Right cardiac atrium (tissue), 5 donors: ENCODE measurements around the gene ROPN1. TPM values are rescaled to one million over a fixed set of nuclear protein-coding genes. Genes with fewer than 3 reads are reported as not detected.
A peak's percentile ranks its signal among the peaks of the same experiment; 100 is the strongest.
"Not testable (repeated sequence)": the region's sequence is repeated elsewhere in the genome, so short reads cannot be mapped to it uniquely, and the experiment has no call there.

ENCODE experiments used
- ATAC-seq, 2 donors: fragments of 200-7000 bp; cut with Tn5 transposase; one replicate each; pipeline versions ENCODE4 v1.8.0 to v1.9.1; 2020; ENCODE audit warnings: moderate library complexity in 2 of 2, mild to moderate bottlenecking in 1 of 2
- DNase-seq, 3 donors: peaks; one replicate each; pipeline ENCODE4 v3.0.0-alpha.2; 2020
- H3K27ac ChIP-seq: one replicate; pipeline ENCODE4 v1.5.1; 2013; ENCODE audit warnings: mild to moderate bottlenecking, low read length, control low read depth, moderate library complexity
- H3K27me3 ChIP-seq: one replicate; pipeline ENCODE4 v1.6.1; 2013; ENCODE audit not compliant: control insufficient read depth, insufficient read depth
- H3K4me1 ChIP-seq: one replicate; pipeline ENCODE4 v1.6.1; 2013; ENCODE audit warnings: low read length; ENCODE audit not compliant: control insufficient read depth, insufficient read depth
- H3K4me3 ChIP-seq: one replicate; pipeline ENCODE4 v1.5.1; 2013; ENCODE audit warnings: low read length, control low read depth
- H3K9me3 ChIP-seq: one replicate; pipeline ENCODE4 v1.6.1; 2013; ENCODE audit warnings: low read length; ENCODE audit not compliant: control insufficient read depth
- WGBS: extraction: QIAGEN DNeasy Blood & Tissue Kit; methylation state at CpG from one replicate; pipeline ENCODE4 v1.1.7; 2013; 5-methylcytosine and 5-hydroxymethylcytosine counted together
- intact Hi-C, 4 donors: fragments of 100-400 bp; cut with DNase I; formaldehyde crosslinking; loops; one replicate each; pipeline versions ENCODE4 v1.11.0 to v1.14.0; 2022 to 2023
- polyA plus RNA-seq: library from polyadenylated mRNA; stranded (reverse); fragments of 200-250 nt; gene quantifications from one replicate; pipeline ENCODE4 v1.2.3, GENCODE V29; 2013
- total RNA-seq, 4 donors: library from RNA; stranded (reverse); fragmentation: NEBNext Ultra II Directional; extraction: Animal tissue kit (Norgen Biotek cat#: 25700); gene quantifications; one replicate each; pipeline ENCODE4 v1.2.1, GENCODE V29; 2021
- donor health status: healthy with polysubstance abuse.
- donor health status: DM: no; HTN: yes; CAD: no.
- donor health status: DM: no; HTN: no; CAD: no.
- donor health status: DM: no; HTN: yes; CAD: no; lungs with severe emphysema.
- donor health status: DM: yes; HTN: yes; CAD: no.

Gene ROPN1
- total and polyA plus RNA-seq, 5 donors, result 0.36 to 2.0 (median 0.86) TPM

GRCh38 chr3:123997543-123997942 is 5.6 kb upstream of the ROPN1 start:
- H3K9me3 ChIP-seq, result no peaks in the 10 kb centered on the region
- no peak overlapping the region for H3K27ac ChIP-seq
- DNase-seq, result no peak
- no peak overlapping the region for H3K4me3 ChIP-seq
- whole genome bisulfite sequencing, result 87% methylated on average over 2 of the region's 2 CpGs
- no peaks in the 10 kb centered on the region for H3K4me1 ChIP-seq
- intact Hi-C loops, result no loop called here
- ATAC-seq, result no peak
- H3K27me3 ChIP-seq, result no peaks in the 10 kb centered on the region

DNA sequence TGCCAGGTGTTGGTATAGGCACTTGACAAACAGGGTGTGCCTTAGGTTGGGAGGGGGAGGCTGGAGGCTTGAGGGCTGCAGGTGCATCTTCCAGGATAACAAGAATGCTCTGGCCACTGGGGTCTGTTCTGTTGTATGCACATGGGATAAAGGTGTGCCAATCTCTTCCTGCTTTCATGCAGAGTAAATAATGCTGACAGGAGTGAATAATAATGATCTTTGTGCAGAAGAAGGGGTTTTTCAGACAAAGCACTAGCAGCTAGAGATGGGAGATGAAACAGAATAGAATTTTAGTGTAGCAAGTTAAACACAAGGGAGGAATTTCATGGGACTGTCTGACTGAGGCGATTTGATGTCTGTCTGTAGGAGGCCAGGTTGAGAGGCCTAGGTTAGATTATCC is 1.9 kb upstream of the ROPN1 start:
- ATAC-seq, result no peak
- Histone ChIP-seq H3K27ac (no peak overlapping the region), H3K4me3 (no peak overlapping the region), H3K27me3 (no peaks in the 10 kb centered on the region), H3K9me3 (no peaks in the 10 kb centered on the region), H3K4me1 (no peaks in the 10 kb centered on the region)
- DNase-seq, result no peak
- intact Hi-C loops, result no loop called here
- WGBS, result 70% methylated on average over 1 of the region's 1 CpG

- intact Hi-C loops, result no loop called here
- no peak for DNase-seq
- Histone ChIP-seq H3K27me3 (no peaks in the 10 kb centered on the region), H3K4me3 (no peak overlapping the region), H3K4me1 (no peaks in the 10 kb centered on the region), H3K9me3 (no peaks in the 10 kb centered on the region), H3K27ac (no peak overlapping the region)
- 78% methylated on average over 3 of the region's 3 CpGs for WGBS
- peak in 1 of 2 donors; percentile 34 for ATAC-seq
These were observed 5.5 kb downstream of the ROPN1 start for GRCh38 chr3:123986427-123986826.

GRCh38 chr3:123984957-123985356 is 7.0 kb downstream of the ROPN1 start:
- intact Hi-C loops, result no loop called here
- DNase-seq (no peak), ATAC-seq (no peak)
- no peaks in the 10 kb centered on the region for H3K4me1 ChIP-seq
- WGBS, result 86% methylated on average over 3 of the region's 3 CpGs
- no peaks in the 10 kb centered on the region for H3K9me3 ChIP-seq
- no peak overlapping the region for H3K4me3 ChIP-seq
- H3K27ac ChIP-seq, result no peak overlapping the region
- no peaks in the 10 kb centered on the region for H3K27me3 ChIP-seq

GRCh38 chr3:123984350-123984749 is 7.6 kb downstream of the ROPN1 start:
- no peaks in the 10 kb centered on the region for H3K4me1 ChIP-seq
- no peaks in the 10 kb centered on the region for H3K27me3 ChIP-seq
- intact Hi-C loops, result no loop called here
- ATAC-seq (no peak), DNase-seq (no peak)
- H3K27ac ChIP-seq, result no peak overlapping the region
- no peaks in the 10 kb centered on the region for H3K9me3 ChIP-seq
- 86% methylated on average over 1 of the region's 1 CpG for WGBS
- no peak overlapping the region for H3K4me3 ChIP-seq

- DNase-seq, H3K27ac ChIP-seq, ATAC-seq, H3K4me1 ChIP-seq, H3K9me3 ChIP-seq, H3K4me3 ChIP-seq, H3K27me3 ChIP-seq, intact Hi-C loops: not testable (repeated sequence)
- WGBS, result 82% methylated on average over 4 of the region's 4 CpGs
These were observed 10.6 kb downstream of the ROPN1 start for GRCh38 chr3:123981317-123981716.

- Histone ChIP-seq H3K27ac (no peak overlapping the region), H3K4me1 (no peaks in the 10 kb centered on the region), H3K27me3 (no peaks in the 10 kb centered on the region), H3K4me3 (no peak overlapping the region), H3K9me3 (no peaks in the 10 kb centered on the region)
- WGBS, result 76% methylated on average over 4 of the region's 4 CpGs
- ATAC-seq (no peak), DNase-seq (no peak)
- intact Hi-C loops, result no loop called here
These were observed 11.4 kb downstream of the ROPN1 start for GRCh38 chr3:123980539-123980938.

GRCh38 chr3:123979525-123980501 is 12.1 kb downstream of the ROPN1 start:
- intact Hi-C loops, H3K4me3 ChIP-seq, H3K9me3 ChIP-seq, H3K27me3 ChIP-seq, H3K27ac ChIP-seq, H3K4me1 ChIP-seq: not testable (repeated sequence)
- DNase-seq (peak in 2 of 3 donors; percentile 44 to 53), ATAC-seq (peak; percentile 87 to 93)
- 8% methylated on average over 27 of the region's 29 CpGs for WGBS

DNA sequence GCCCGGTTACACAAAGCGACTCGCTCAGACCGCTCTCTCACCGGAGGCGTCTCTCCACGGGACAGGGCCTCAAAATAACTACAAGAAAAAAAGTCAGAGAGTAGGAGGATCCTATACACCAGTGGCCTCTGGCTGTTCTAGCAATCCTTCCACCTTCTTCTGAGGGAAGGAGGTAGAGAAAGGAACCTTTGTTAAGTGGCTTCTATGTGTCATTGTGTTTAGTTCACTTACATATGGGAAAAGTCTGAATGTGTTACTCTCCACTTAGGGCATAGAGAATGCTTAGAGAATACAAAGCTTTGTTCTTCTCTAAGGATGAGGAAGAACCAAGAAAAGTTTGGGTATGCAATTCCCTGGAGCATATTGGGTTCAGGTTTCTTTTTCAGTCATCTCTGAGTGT is 15.0 kb downstream of the ROPN1 start:
- H3K27me3 ChIP-seq, intact Hi-C loops, H3K27ac ChIP-seq, H3K4me3 ChIP-seq, DNase-seq, ATAC-seq, H3K9me3 ChIP-seq, H3K4me1 ChIP-seq: not testable (repeated sequence)
- WGBS, result 67% methylated on average over 7 of the region's 7 CpGs

DNA sequence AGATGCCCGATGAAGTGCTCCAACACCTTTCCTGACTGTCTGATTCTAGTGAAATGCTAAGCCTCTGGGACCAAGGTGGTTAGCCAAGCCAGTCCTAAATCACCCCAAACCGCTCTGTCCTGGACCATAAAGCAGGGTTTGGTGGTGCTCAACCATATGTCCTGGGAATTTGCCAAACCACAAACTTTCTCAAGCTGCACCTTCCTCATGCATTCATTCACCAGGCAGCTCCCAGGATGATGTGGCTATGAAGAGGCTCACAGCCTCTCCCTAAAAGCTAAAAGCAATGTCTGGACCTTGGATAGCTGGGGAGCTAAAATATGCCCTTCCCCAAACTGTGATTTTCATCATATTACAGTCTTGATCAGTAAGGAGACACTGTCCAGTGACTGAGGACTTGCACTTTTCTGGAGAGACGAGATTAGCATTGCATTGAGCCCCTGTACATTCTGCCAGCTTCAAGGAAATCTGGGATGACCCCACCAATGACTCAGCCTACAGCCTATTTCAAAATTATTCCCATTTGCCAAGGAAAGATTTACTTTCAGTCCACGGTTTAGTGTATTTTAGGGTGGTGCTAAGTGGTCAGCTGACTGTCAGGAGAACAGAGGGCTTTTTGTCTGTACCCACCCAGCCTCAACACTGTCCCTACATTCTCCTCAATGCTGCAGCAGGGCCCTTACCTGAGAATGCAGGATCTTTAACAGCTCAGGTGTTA is 15.6 kb downstream of the ROPN1 start:
- WGBS, result 66% methylated on average over 4 of the region's 4 CpGs
- H3K27me3 ChIP-seq, intact Hi-C loops: not testable (repeated sequence)

DNA sequence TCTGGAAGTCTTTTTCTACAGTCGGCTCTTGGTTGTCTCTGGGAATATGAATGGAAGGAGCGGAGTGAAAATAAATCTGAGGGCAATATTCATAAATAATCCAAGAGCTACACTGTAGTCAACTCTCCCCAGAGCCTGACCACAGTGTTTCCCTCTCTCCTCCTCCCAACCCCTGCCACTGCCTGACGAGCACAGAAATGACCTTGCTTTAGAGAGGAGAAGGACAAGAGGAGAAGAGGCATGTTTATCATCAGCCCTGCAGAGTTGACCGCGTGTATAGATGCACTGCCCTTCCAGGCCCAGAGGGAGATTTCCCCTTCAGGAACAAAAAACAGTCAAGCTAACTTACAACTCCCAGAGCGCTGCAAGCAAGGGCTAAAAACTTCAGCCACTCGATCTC is 16.9 kb downstream of the ROPN1 start:
- H3K27me3 ChIP-seq, intact Hi-C loops, H3K9me3 ChIP-seq, DNase-seq, H3K4me1 ChIP-seq, H3K4me3 ChIP-seq, ATAC-seq, H3K27ac ChIP-seq: not testable (repeated sequence)
- 58% methylated on average over 5 of the region's 7 CpGs for WGBS

More for the DNA sequence above, 15.6 kb downstream of the ROPN1 start:
- not testable (repeated sequence) for DNase-seq, H3K9me3 ChIP-seq, H3K4me3 ChIP-seq, H3K4me1 ChIP-seq, H3K27ac ChIP-seq
- ATAC-seq, result peak in 1 of 2 donors; percentile 16
